ENCODE measurements around the gene SBF2. TPM values are rescaled to one million over a fixed set of nuclear protein-coding genes. Genes with fewer than 3 reads are reported as not detected.

Gene SBF2
- polyA plus RNA-seq, 1 donor from 2014 or later: 53.4 TPM

- H3K9me3 ChIP-seq (ENCODE audit: low read length): no peaks in the 10 kb centered on the region
- no peaks in the 10 kb centered on the region for H3F3A ChIP-seq (ENCODE audit: insufficient read depth, low read length, poor library complexity, severe bottlenecking)
- H3K27me3 ChIP-seq (ENCODE audit: insufficient read depth, low read depth, low read length): no peaks in the 10 kb centered on the region
- H4K20me1 ChIP-seq (ENCODE audit: insufficient read depth): no peaks in the 10 kb centered on the region
- no peaks in the 10 kb centered on the region for H3K36me3 ChIP-seq (ENCODE audit: insufficient read depth, low read length)
- no peak overlapping the region for H3K9ac ChIP-seq (ENCODE audit: low read length)
- no peak overlapping the region for H3K4me3 ChIP-seq (ENCODE audit: low read length)
- no peak overlapping the region for H2AFZ ChIP-seq (ENCODE audit: low read depth, low read length)
- H3K9me2 ChIP-seq (ENCODE audit: insufficient read depth, low read length): no peaks in the 10 kb centered on the region
- no peaks in the 10 kb centered on the region for H3K79me2 ChIP-seq (replicated peaks; ENCODE audit: insufficient read depth, low read length)
- no peak overlapping the region for H3K4me2 ChIP-seq (ENCODE audit: low read length)
- TF ChIP-seq TAF1 (IDR thresholded peaks at IDR 0.05; ENCODE audit: low read depth) (no peak), EP300 (conservative IDR thresholded peaks at IDR 0.05; ENCODE audit: poor library complexity, severe bottlenecking) (no peak), RAD21 (conservative IDR thresholded peaks at IDR 0.05) (no peak), MXI1 (conservative IDR thresholded peaks at IDR 0.05; ENCODE audit: poor library complexity, severe bottlenecking) (no peak)
- TF ChIP-seq, protein P1, sequence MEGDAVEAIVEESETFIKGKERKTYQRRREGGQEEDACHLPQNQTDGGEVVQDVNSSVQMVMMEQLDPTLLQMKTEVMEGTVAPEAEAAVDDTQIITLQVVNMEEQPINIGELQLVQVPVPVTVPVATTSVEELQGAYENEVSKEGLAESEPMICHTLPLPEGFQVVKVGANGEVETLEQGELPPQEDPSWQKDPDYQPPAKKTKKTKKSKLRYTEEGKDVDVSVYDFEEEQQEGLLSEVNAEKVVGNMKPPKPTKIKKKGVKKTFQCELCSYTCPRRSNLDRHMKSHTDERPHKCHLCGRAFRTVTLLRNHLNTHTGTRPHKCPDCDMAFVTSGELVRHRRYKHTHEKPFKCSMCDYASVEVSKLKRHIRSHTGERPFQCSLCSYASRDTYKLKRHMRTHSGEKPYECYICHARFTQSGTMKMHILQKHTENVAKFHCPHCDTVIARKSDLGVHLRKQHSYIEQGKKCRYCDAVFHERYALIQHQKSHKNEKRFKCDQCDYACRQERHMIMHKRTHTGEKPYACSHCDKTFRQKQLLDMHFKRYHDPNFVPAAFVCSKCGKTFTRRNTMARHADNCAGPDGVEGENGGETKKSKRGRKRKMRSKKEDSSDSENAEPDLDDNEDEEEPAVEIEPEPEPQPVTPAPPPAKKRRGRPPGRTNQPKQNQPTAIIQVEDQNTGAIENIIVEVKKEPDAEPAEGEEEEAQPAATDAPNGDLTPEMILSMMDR (IDR thresholded peaks at IDR 0.05; ENCODE audit: poor library complexity, severe bottlenecking): no peak
- no peak overlapping the region for H3K27ac ChIP-seq (ENCODE audit: low read length)
These were observed 338.6 kb downstream of the SBF2 start for GRCh38 chr11:9955391-9955790.

DNA sequence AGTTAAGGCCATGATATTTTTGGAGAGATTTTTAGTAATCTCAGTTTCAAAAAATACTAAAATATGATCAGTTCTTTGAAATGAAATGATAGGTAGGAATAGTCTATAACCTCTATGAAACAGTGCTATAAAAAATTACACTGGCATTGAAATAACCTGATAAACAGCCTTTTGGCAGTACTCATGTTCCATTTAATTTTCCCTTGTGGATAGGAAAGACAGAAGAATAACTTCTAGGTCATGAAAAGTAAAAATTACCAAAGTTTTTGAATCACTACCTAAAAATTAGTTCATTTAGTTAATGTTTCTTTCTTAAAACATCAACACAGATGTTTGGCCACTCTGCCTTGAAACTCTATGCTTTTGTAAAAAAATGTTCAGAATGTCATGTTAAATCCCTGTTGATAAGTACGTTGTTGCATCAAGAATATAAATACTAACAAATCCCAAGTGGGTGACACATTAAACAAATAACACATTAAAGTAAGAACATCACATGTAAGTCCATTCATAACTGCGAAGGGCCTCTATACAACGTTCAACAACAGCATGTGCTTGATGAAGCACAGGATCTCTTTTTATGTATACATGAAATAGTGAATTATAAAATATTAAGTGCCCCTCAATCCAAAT lies 339.9 kb downstream of the SBF2 start:
- Histone ChIP-seq H3K9ac (ENCODE audit: low read length) (no peak overlapping the region), H4K20me1 (ENCODE audit: insufficient read depth) (no peaks in the 10 kb centered on the region), H3K27ac (ENCODE audit: low read length) (no peak overlapping the region), H3K9me3 (ENCODE audit: low read length) (no peaks in the 10 kb centered on the region), H3K36me3 (ENCODE audit: insufficient read depth, low read length) (no peaks in the 10 kb centered on the region), H3K27me3 (ENCODE audit: insufficient read depth, low read depth, low read length) (no peaks in the 10 kb centered on the region), H3K9me2 (ENCODE audit: insufficient read depth, low read length) (no peaks in the 10 kb centered on the region), H3K4me3 (ENCODE audit: low read length) (no peak overlapping the region), H2AFZ (ENCODE audit: low read depth, low read length) (no peak overlapping the region), H3F3A (ENCODE audit: insufficient read depth, low read length, poor library complexity, severe bottlenecking) (no peaks in the 10 kb centered on the region), H3K4me2 (ENCODE audit: low read length) (no peak overlapping the region), H3K79me2 (replicated peaks; ENCODE audit: insufficient read depth, low read length) (no peaks in the 10 kb centered on the region)
- TF ChIP-seq, protein P2, sequence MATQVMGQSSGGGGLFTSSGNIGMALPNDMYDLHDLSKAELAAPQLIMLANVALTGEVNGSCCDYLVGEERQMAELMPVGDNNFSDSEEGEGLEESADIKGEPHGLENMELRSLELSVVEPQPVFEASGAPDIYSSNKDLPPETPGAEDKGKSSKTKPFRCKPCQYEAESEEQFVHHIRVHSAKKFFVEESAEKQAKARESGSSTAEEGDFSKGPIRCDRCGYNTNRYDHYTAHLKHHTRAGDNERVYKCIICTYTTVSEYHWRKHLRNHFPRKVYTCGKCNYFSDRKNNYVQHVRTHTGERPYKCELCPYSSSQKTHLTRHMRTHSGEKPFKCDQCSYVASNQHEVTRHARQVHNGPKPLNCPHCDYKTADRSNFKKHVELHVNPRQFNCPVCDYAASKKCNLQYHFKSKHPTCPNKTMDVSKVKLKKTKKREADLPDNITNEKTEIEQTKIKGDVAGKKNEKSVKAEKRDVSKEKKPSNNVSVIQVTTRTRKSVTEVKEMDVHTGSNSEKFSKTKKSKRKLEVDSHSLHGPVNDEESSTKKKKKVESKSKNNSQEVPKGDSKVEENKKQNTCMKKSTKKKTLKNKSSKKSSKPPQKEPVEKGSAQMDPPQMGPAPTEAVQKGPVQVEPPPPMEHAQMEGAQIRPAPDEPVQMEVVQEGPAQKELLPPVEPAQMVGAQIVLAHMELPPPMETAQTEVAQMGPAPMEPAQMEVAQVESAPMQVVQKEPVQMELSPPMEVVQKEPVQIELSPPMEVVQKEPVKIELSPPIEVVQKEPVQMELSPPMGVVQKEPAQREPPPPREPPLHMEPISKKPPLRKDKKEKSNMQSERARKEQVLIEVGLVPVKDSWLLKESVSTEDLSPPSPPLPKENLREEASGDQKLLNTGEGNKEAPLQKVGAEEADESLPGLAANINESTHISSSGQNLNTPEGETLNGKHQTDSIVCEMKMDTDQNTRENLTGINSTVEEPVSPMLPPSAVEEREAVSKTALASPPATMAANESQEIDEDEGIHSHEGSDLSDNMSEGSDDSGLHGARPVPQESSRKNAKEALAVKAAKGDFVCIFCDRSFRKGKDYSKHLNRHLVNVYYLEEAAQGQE (IDR thresholded peaks at IDR 0.05; ENCODE audit: borderline replicate concordance): no peak
- TF ChIP-seq, protein P1 (IDR thresholded peaks at IDR 0.05; ENCODE audit: poor library complexity, severe bottlenecking): no peak
- TF ChIP-seq EZH2 (IDR thresholded peaks at IDR 0.05; ENCODE audit: borderline replicate concordance, insufficient read depth, low read length, poor library complexity, severe bottlenecking) (no peak), SMC3 (conservative IDR thresholded peaks at IDR 0.05; ENCODE audit: poor library complexity) (no peak), RAD21 (conservative IDR thresholded peaks at IDR 0.05) (no peak), MXI1 (conservative IDR thresholded peaks at IDR 0.05; ENCODE audit: poor library complexity, severe bottlenecking) (no peak), EP300 (conservative IDR thresholded peaks at IDR 0.05; ENCODE audit: poor library complexity, severe bottlenecking) (no peak), POLR2AphosphoS5 (IDR thresholded peaks at IDR 0.05) (no peak), TAF1 (IDR thresholded peaks at IDR 0.05; ENCODE audit: low read depth) (no peak)
